ENCODE data around the gene IL4I1.

The IL4I1 gene

GRCh38 chr19:49877020-49877878 lies 19.4 kb downstream of the IL4I1 start, which contains the start of the genes AKT1S1 and TBC1D17:
TSS of gene AKT1S1 (minus strand) at chr19:49877355. CDS start at chr19:49873295, 4,060 bp downstream.
TSS of gene TBC1D17 (plus strand) at chr19:49877702. CDS start at chr19:49877724, 22 bp downstream.
- peak within 1 kb of the TSS; percentile 96 for H3K27ac ChIP-seq (ENCODE audit: low read depth, low read length)
- peaks cover 13% of the 10 kb centered on the region for H3K4me1 ChIP-seq (ENCODE audit: control insufficient read depth, insufficient read depth, low read length, unreplicated experiment)
- peaks cover 3% of the 10 kb centered on the region; the same call in 1 of the 2 replicates for H3K36me3 ChIP-seq (ENCODE audit: insufficient read depth, low read length)
- peak within 1 kb of the TSS; percentile 96 for H3K4me3 ChIP-seq (ENCODE audit: low read depth, low read length)
- peaks cover 19% of the 10 kb centered on the region for H3K79me2 ChIP-seq (ENCODE audit: control insufficient read depth, insufficient read depth, low read length, unreplicated experiment)
- H3K27me3 ChIP-seq (ENCODE audit: insufficient read depth, low read length), result no peaks in the 10 kb centered on the region
- H2AFZ ChIP-seq (ENCODE audit: low read length, unreplicated experiment), result peak within 1 kb of the TSS; percentile 88

GRCh38 chr19:49876422-49877019 lies 20.2 kb downstream of the IL4I1 start:
- Histone ChIP-seq H3K27me3 (ENCODE audit: insufficient read depth, low read length) (no peaks in the 10 kb centered on the region), H3K79me2 (ENCODE audit: control insufficient read depth, insufficient read depth, low read length, unreplicated experiment) (peaks cover 19% of the 10 kb centered on the region), H3K4me1 (ENCODE audit: control insufficient read depth, insufficient read depth, low read length, unreplicated experiment) (peaks cover 13% of the 10 kb centered on the region), H3K27ac (ENCODE audit: low read depth, low read length) (peak overlapping the region; percentile 96), H3K36me3 (ENCODE audit: insufficient read depth, low read length) (no peaks in the 10 kb centered on the region), H2AFZ (ENCODE audit: low read length, unreplicated experiment) (peak overlapping the region; percentile 75), H3K4me3 (ENCODE audit: low read depth, low read length) (peak overlapping the region; percentile 96)

- Histone ChIP-seq H2AFZ (ENCODE audit: low read length, unreplicated experiment) (no peak overlapping the region), H3K36me3 (ENCODE audit: insufficient read depth, low read length) (no peaks in the 10 kb centered on the region), H3K27ac (ENCODE audit: low read depth, low read length) (peak overlapping the region; percentile 96), H3K79me2 (ENCODE audit: control insufficient read depth, insufficient read depth, low read length, unreplicated experiment) (peaks cover 19% of the 10 kb centered on the region), H3K4me3 (ENCODE audit: low read depth, low read length) (peak overlapping the region; percentile 96), H3K27me3 (ENCODE audit: insufficient read depth, low read length) (no peaks in the 10 kb centered on the region), H3K4me1 (ENCODE audit: control insufficient read depth, insufficient read depth, low read length, unreplicated experiment) (peaks cover 13% of the 10 kb centered on the region)
Observed at GRCh38 chr19:49875857-49876421, 20.7 kb downstream of the IL4I1 start.

GRCh38 chr19:49875177-49875576 lies 21.5 kb downstream of the IL4I1 start:
- Histone ChIP-seq H2AFZ (ENCODE audit: low read length, unreplicated experiment) (no peak overlapping the region), H3K27me3 (ENCODE audit: insufficient read depth, low read length) (no peaks in the 10 kb centered on the region), H3K79me2 (ENCODE audit: control insufficient read depth, insufficient read depth, low read length, unreplicated experiment) (peaks cover 19% of the 10 kb centered on the region)

GRCh38 chr19:49874503-49875157 lies 22.1 kb downstream of the IL4I1 start:
- H3K4me3 ChIP-seq (ENCODE audit: low read depth, low read length), result peak overlapping the region; percentile 96; the same call in 1 of the 2 replicates
- peaks cover 19% of the 10 kb centered on the region for H3K79me2 ChIP-seq (ENCODE audit: control insufficient read depth, insufficient read depth, low read length, unreplicated experiment)
- no peak overlapping the region for H2AFZ ChIP-seq (ENCODE audit: low read length, unreplicated experiment)
- no peaks in the 10 kb centered on the region for H3K36me3 ChIP-seq (ENCODE audit: insufficient read depth, low read length)
- H3K4me1 ChIP-seq (ENCODE audit: control insufficient read depth, insufficient read depth, low read length, unreplicated experiment), result peaks cover 20% of the 10 kb centered on the region
- no peaks in the 10 kb centered on the region for H3K27me3 ChIP-seq (ENCODE audit: insufficient read depth, low read length)
- H3K27ac ChIP-seq (ENCODE audit: low read depth, low read length), result no peak overlapping the region

More at GRCh38 chr19:49875177-49875576, 21.5 kb downstream of the IL4I1 start:
- peak overlapping the region; percentile 96 for H3K27ac ChIP-seq (ENCODE audit: low read depth, low read length)
- no peaks in the 10 kb centered on the region for H3K36me3 ChIP-seq (ENCODE audit: insufficient read depth, low read length)
- H3K4me1 ChIP-seq (ENCODE audit: control insufficient read depth, insufficient read depth, low read length, unreplicated experiment), result peaks cover 18% of the 10 kb centered on the region
- peak overlapping the region; percentile 96 for H3K4me3 ChIP-seq (ENCODE audit: low read depth, low read length)

GRCh38 chr19:49873834-49874233 lies 22.9 kb downstream of the IL4I1 start:
- no peak overlapping the region for H3K27ac ChIP-seq (ENCODE audit: low read depth, low read length)
- no peak overlapping the region for H3K4me3 ChIP-seq (ENCODE audit: low read depth, low read length)
- no peaks in the 10 kb centered on the region for H3K27me3 ChIP-seq (ENCODE audit: insufficient read depth, low read length)
- H3K4me1 ChIP-seq (ENCODE audit: control insufficient read depth, insufficient read depth, low read length, unreplicated experiment), result peaks cover 23% of the 10 kb centered on the region
- no peak overlapping the region for H2AFZ ChIP-seq (ENCODE audit: low read length, unreplicated experiment)
- no peaks in the 10 kb centered on the region for H3K36me3 ChIP-seq (ENCODE audit: insufficient read depth, low read length)
- peaks cover 19% of the 10 kb centered on the region for H3K79me2 ChIP-seq (ENCODE audit: control insufficient read depth, insufficient read depth, low read length, unreplicated experiment)

- H3K4me3 ChIP-seq (ENCODE audit: low read depth, low read length), result no peak overlapping the region
- no peaks in the 10 kb centered on the region for H3K36me3 ChIP-seq (ENCODE audit: insufficient read depth, low read length)
- no peak overlapping the region for H3K27ac ChIP-seq (ENCODE audit: low read depth, low read length)
- H3K79me2 ChIP-seq (ENCODE audit: control insufficient read depth, insufficient read depth, low read length, unreplicated experiment), result peaks cover 19% of the 10 kb centered on the region
- H3K4me1 ChIP-seq (ENCODE audit: control insufficient read depth, insufficient read depth, low read length, unreplicated experiment), result peaks cover 22% of the 10 kb centered on the region
- H3K27me3 ChIP-seq (ENCODE audit: insufficient read depth, low read length), result no peaks in the 10 kb centered on the region
- no peak overlapping the region for H2AFZ ChIP-seq (ENCODE audit: low read length, unreplicated experiment)
Observed at GRCh38 chr19:49873129-49873521, 23.6 kb downstream of the IL4I1 start.

- Histone ChIP-seq H3K4me3 (ENCODE audit: low read depth, low read length) (no peak overlapping the region), H3K27ac (ENCODE audit: low read depth, low read length) (no peak overlapping the region), H3K27me3 (ENCODE audit: insufficient read depth, low read length) (no peaks in the 10 kb centered on the region), H3K4me1 (ENCODE audit: control insufficient read depth, insufficient read depth, low read length, unreplicated experiment) (peaks cover 23% of the 10 kb centered on the region), H3K36me3 (ENCODE audit: insufficient read depth, low read length) (no peaks in the 10 kb centered on the region), H2AFZ (ENCODE audit: low read length, unreplicated experiment) (no peak overlapping the region), H3K79me2 (ENCODE audit: control insufficient read depth, insufficient read depth, low read length, unreplicated experiment) (peaks cover 19% of the 10 kb centered on the region)
Observed at GRCh38 chr19:49872245-49873128, 24.2 kb downstream of the IL4I1 start.

DNA sequence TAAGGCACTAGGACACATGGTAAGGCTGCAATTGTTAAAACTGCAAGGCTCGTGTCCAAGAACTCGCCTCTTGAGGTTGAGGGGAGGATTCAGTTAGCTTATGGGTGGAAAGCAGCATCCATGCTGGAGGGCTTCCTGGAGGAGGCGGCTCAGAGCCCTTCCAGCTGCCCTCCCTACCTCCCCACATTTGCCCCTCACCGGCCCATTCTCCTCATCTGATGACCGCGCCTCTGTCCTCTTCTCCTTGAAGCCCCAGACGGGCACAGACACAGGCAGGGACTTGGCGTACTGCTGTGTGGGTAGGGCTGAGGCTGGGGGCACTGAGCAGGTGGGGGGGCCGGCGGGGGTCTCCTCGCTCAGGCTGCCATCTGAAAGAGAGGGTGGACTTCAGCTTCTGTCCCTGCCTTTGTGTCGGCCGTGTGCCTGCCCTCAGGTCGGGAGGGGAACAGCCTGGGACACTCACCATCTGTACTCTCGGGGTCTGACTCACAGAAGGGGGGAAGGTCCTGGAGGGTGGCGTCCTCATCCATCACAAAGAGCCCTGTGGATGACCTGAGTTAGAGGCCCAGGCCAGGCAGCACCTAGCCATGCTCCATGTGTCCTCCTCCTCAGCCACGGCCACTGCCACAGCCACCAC lies 25.2 kb downstream of the IL4I1 start:
- H3K27me3 ChIP-seq (ENCODE audit: insufficient read depth, low read length), result no peaks in the 10 kb centered on the region
- no peak overlapping the region for H2AFZ ChIP-seq (ENCODE audit: low read length, unreplicated experiment)

More for the DNA sequence above, 25.2 kb downstream of the IL4I1 start:
- no peaks in the 10 kb centered on the region for H3K36me3 ChIP-seq (ENCODE audit: insufficient read depth, low read length)
- H3K79me2 ChIP-seq (ENCODE audit: control insufficient read depth, insufficient read depth, low read length, unreplicated experiment), result peaks cover 22% of the 10 kb centered on the region
- peaks cover 23% of the 10 kb centered on the region for H3K4me1 ChIP-seq (ENCODE audit: control insufficient read depth, insufficient read depth, low read length, unreplicated experiment)
- H3K4me3 ChIP-seq (ENCODE audit: low read depth, low read length), result no peak overlapping the region
- H3K27ac ChIP-seq (ENCODE audit: low read depth, low read length), result no peak overlapping the region
